ENCODE measurements around the gene STOML2. TPM values are rescaled to one million over a fixed set of nuclear protein-coding genes. Genes with fewer than 3 reads are reported as not detected.

The STOML2 gene
- total RNA-seq, 4 donors from 2014 or later: 76.3 to 105 (median 88.6) TPM

DNA sequence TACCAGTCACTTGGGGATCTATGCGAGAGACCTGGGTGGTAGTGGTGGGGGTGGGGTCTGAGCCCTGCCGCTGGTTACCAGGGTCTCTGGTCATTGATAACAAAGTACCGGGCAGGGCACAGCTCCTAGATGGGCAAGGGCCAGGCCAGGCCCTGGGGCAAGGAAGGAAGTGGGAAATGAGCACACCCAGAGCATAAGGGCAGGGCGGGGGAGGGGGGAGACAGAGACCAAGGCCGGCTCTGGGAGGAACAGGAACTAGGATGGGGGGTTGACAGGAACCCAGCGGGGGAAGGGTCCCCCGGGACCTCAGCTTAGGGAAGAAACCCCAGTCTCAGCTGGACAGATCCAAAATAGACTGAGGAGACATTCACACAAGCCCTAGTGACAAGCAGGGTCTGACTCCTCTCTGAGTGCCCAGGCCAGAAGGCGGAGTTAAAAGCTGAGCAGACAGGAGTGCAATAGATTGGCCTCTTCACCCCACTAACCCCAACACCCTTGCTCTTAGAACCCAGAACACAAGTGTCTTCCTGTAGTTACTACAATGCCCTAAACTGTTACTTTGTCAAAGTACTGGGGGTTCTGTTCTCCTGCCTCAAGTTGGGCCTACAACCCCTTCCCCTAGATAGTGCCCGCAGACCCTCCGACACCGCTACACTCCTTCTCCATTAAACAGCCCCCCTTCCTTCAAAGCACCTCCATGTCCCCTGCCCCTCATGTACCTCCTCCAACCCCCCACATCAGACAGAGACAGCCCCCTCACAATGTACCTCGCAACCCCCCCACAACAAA is 12.1 kb upstream of the STOML2 start:
- 5 to 9% methylated on average over 12 of the region's 12 CpGs for WGBS, 2 donors
- peak; percentile 73 to 94 for DNase-seq (ENCODE audit: low spot score in 2 of 2)
- peak overlapping the region; percentile 32 for H3K4me3 ChIP-seq (ENCODE audit: low read depth, poor library complexity, severe bottlenecking)
- no peak for TF ChIP-seq POLR2A (IDR thresholded peaks at IDR 0.05)
- TF ChIP-seq, protein P1, sequence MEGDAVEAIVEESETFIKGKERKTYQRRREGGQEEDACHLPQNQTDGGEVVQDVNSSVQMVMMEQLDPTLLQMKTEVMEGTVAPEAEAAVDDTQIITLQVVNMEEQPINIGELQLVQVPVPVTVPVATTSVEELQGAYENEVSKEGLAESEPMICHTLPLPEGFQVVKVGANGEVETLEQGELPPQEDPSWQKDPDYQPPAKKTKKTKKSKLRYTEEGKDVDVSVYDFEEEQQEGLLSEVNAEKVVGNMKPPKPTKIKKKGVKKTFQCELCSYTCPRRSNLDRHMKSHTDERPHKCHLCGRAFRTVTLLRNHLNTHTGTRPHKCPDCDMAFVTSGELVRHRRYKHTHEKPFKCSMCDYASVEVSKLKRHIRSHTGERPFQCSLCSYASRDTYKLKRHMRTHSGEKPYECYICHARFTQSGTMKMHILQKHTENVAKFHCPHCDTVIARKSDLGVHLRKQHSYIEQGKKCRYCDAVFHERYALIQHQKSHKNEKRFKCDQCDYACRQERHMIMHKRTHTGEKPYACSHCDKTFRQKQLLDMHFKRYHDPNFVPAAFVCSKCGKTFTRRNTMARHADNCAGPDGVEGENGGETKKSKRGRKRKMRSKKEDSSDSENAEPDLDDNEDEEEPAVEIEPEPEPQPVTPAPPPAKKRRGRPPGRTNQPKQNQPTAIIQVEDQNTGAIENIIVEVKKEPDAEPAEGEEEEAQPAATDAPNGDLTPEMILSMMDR (IDR thresholded peaks at IDR 0.05): no peak
- intact Hi-C loops (cut with DNase I; ENCODE audit: low total_unique reads): loop anchor here (5.0 kb wide), 1 partner anchor 362 kb away; no protein-coding TSS in a partner anchor

DNA sequence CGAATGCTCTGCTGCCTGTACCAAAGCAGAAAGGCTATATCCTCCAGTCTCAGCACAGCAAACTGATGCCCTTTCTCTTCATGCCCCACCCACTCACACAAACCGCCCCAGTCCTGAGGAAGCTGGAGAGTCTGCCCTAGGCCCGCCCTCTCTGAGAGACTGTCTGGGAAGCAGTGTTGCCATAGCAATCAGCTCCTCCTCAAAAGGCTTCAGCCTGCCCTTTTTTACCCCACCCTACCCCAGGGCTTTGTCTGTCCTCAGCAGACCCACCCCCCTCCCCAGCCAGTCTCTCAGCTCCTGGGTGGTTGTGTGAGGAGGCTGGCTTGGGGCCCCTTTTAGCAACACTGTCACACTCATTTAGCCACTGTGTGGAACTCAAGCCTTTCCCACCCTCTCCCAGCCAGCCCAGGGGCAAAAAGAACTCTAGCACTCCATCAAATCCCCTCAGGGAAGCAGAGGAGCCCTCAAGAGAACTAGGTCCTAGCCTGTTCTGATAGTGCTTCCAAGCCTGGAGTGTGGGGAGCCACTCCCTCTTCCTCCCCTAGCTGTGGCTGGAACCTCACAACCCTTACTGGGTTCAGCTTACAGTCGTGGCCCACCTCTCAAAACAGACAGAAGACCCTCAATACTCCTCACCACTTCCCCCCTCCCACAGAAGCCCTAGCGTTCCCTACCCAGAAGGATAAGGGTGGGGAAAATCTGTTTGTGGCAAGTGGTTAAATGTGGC is 11.3 kb upstream of the STOML2 start:
- H3K4me3 ChIP-seq (ENCODE audit: low read depth, poor library complexity, severe bottlenecking): peak overlapping the region; percentile 10
- TF ChIP-seq, protein P1 (IDR thresholded peaks at IDR 0.05): no peak
- TF ChIP-seq POLR2A (IDR thresholded peaks at IDR 0.05): no peak
- intact Hi-C loops (cut with DNase I; ENCODE audit: low total_unique reads): no loop called here
- WGBS, 2 donors: 0 to 2% methylated on average over 5 of the region's 5 CpGs
- peak; percentile 93 to 97 for DNase-seq (ENCODE audit: low spot score in 2 of 2)

DNA sequence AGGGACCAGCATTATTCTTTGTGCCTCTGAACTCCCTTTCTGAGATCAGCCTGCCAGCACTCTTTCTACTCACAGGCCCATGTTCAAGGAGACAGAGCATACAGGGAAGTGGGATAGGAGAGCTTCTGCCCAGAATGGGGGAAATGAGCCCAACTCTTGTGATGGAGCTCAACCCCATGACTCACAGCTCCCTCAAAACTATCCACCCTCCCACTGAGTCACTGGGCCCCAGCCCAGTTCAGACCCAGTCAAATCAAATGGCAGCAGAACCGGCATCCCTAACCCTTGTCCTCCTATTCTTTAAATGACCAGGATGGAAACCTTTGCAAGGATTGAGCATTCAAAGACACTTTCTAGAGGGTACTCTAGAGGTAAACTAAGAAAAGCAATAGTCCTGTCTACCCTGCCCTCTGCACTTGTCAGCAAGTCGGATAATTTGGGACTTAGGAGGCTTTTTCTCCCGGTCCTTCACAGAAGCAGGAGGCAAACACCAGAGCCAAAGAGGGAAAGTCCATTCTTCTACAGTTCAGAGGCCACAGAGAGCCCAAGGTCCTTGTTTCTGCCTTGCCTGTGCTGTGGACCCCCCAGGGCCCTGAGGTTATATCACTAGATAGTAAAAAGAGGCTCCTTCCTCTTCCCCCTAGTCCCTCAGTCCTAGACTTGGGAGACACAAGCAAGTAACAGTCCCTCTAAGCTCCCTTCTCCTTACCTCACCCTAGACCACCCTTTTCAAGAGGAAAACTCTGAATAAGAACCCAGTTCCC is 9.5 kb upstream of the STOML2 start:
- TF ChIP-seq, protein P1 (IDR thresholded peaks at IDR 0.05): no peak
- TF ChIP-seq POLR2A (IDR thresholded peaks at IDR 0.05): no peak
- H3K4me3 ChIP-seq (ENCODE audit: low read depth, poor library complexity, severe bottlenecking): no peak overlapping the region
- 61 to 66% methylated on average over 3 of the region's 3 CpGs for WGBS, 2 donors
- intact Hi-C loops (cut with DNase I; ENCODE audit: low total_unique reads): no loop called here
- DNase-seq (ENCODE audit: low spot score in 2 of 2): peak; percentile 76 to 86

DNA sequence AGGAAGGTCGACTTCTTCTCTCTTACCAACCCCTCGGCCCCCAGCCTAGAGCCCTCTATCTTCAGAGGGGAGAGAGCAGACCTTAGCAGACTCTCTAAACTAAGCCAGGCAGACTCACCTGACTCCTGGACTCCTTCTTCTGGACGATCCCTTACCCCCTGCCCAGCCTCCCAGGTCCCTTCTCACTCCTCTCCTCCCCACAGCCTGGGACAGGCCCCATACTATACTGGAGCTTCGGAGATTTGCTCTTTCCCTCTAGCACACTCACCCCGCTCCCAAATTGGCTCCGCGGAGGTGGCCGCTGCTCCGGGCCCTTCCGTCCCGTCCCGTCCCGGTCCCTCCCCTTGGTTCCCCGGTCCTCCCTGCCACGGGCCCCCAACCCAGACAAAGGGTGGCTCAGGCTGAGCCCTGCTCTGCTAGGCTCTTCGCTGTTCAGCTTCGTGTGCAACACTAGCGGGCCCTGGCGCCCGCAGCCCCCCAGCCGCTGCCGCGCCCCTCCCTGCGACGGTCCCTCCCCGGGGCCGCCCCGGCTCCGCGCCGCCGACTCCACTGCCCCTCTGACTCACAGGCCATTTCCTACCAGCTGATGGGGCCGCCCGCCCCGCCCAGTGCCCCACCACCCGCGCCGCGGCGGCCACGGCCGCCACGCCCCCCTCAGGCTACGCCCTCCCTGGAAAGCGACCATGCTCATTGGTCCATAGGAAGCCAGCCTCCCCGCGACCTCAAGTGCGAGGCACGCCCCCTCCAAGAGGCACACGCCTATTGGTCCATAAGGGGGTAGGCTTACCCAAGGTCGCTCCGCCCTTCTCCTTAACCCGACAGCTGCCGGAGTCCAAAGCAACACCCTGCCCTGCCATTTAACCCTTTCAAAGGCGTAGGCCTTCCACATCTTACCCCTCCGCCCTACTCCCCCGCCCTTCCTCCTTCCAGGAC is 8.3 kb upstream of the STOML2 start:
- WGBS, 2 donors: 2% methylated on average over 27 to 35 of the region's 57 CpGs
- DNase-seq (ENCODE audit: low spot score in 2 of 2): peak; percentile 98 to 99
- peak overlapping the region; percentile 64 for H3K4me3 ChIP-seq (ENCODE audit: low read depth, poor library complexity, severe bottlenecking)
- TF ChIP-seq, protein P1 (IDR thresholded peaks at IDR 0.05): no peak
- no peak for TF ChIP-seq POLR2A (IDR thresholded peaks at IDR 0.05)
- intact Hi-C loops (cut with DNase I; ENCODE audit: low total_unique reads): no loop called here

DNA sequence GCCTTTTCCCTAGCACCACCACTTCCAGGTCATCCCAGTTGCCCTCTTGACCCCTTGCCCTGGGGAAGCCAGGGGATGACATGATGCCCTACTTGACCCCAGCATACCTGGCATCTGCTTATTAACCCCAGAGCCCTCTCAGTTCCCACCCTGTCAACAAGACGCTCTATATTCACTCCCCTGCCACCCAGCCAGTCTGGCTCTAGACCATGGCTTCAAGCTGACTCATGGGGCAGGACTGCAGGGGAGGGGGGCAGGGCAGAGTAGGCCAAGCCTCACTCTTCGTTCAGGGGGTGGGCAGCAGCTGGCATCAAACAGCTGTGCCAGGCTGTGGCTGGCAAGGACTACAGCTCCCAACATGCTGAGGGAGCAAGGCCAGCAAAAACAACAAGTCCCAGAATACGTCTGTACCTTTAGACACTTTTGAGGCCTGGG is 7.4 kb upstream of the STOML2 start:
- TF ChIP-seq, protein P1 (IDR thresholded peaks at IDR 0.05): no peak
- TF ChIP-seq POLR2A (IDR thresholded peaks at IDR 0.05): no peak
- DNase-seq (ENCODE audit: low spot score in 2 of 2): peak in 1 of 2 donors; percentile 85
- intact Hi-C loops (cut with DNase I; ENCODE audit: low total_unique reads): no loop called here
- 13 to 31% methylated on average over 2 to 3 of the region's 3 CpGs for WGBS, 2 donors
- no peak overlapping the region for H3K4me3 ChIP-seq (ENCODE audit: low read depth, poor library complexity, severe bottlenecking)
